T-helper 2 cell treated with Interferon-gamma antibody and Interleukin-4, amounts not matched to agents 100 ng/mL and 5 ng/mL, for 36 hours (primary cell): Measurements from ENCODE around the gene HMGCL. TPM values are rescaled to one million over a fixed set of nuclear protein-coding genes. Genes with fewer than 3 reads are reported as not detected.
"Not testable (repeated sequence)": the region's sequence is repeated elsewhere in the genome, so short reads cannot be mapped to it uniquely, and the experiment has no call there.

Experiments
- intact Hi-C: fragments of 100-400 bp; cut with micrococcal nuclease; formaldehyde crosslinking; loops from one replicate; pipeline ENCODE4 v1.15.1; 2023
- total RNA-seq: library from RNA; stranded (reverse); gene quantifications from 2 replicates; pipeline ENCODE4 v1.2.3, GENCODE V29; 2022

HMGCL gene
- total RNA-seq, 1 donor from 2014 or later = 18.1 TPM

- intact Hi-C loops = not testable (repeated sequence)
Observed at GRCh38 chr1:23834156-23834555, 8.9 kb upstream of the HMGCL start.

- intact Hi-C loops = loop anchor here (5.0 kb wide), 1 partner anchor 40 kb away; the partner anchor contains the start of gene FUCA1
Observed at GRCh38 chr1:23827717-23828116, 2.5 kb upstream of the HMGCL start.

- intact Hi-C loops = loop anchor here (5.0 kb wide), 1 partner anchor 41 kb away; the partner anchor contains the start of gene FUCA1
Observed at GRCh38 chr1:23826590-23826989, 1.4 kb upstream of the HMGCL start.

- intact Hi-C loops = loop anchor here (1.0 to 5.0 kb wide), 5 partner anchors 13 to 154 kb away; partner anchors contain the start of genes FUCA1, GALE, PITHD1 and SRSF10
Observed at GRCh38 chr1:23825762-23826522, 713 bp upstream of the HMGCL start.

- intact Hi-C loops = loop anchor here (1.0 to 5.0 kb wide), 5 partner anchors 14 to 156 kb away; partner anchors contain the start of genes FUCA1, GALE, PITHD1 and SRSF10
Observed at GRCh38 chr1:23824711-23825075, 536 bp downstream of the HMGCL start.

- intact Hi-C loops = loop anchor here (2.0 kb wide), 2 partner anchors 15 to 45 kb away; partner anchors contain the start of gene PITHD1
Observed at GRCh38 chr1:23823767-23824166, 1.5 kb downstream of the HMGCL start.

GRCh38 chr1:23817633-23818032 lies 7.6 kb downstream of the HMGCL start:
- intact Hi-C loops = no loop called here

- intact Hi-C loops = no loop called here
Observed at GRCh38 chr1:23816906-23817305, 8.3 kb downstream of the HMGCL start.

GRCh38 chr1:23816361-23816760 lies 8.9 kb downstream of the HMGCL start:
- intact Hi-C loops = no loop called here

GRCh38 chr1:23814016-23814415 lies 11.2 kb downstream of the HMGCL start:
- intact Hi-C loops = no loop called here

- intact Hi-C loops = loop anchor here (1.0 kb wide), 1 partner anchor 106 kb away; no protein-coding TSS in a partner anchor
Observed at GRCh38 chr1:23810818-23811540, 14.2 kb downstream of the HMGCL start.

- intact Hi-C loops = loop anchor here (1.0 kb wide), 2 partner anchors 59 to 108 kb away; partner anchors contain the start of gene FUCA1
Observed at GRCh38 chr1:23809751-23810171, 15.5 kb downstream of the HMGCL start.

GRCh38 chr1:23807453-23807852 lies 17.8 kb downstream of the HMGCL start:
- intact Hi-C loops = no loop called here

- intact Hi-C loops = no loop called here
Observed at GRCh38 chr1:23806280-23806679, 18.9 kb downstream of the HMGCL start.

GRCh38 chr1:23805025-23805424 lies 20.2 kb downstream of the HMGCL start:
- intact Hi-C loops = no loop called here

GRCh38 chr1:23804183-23804835 lies 20.9 kb downstream of the HMGCL start:
- intact Hi-C loops = loop anchor here (5.0 kb wide), 1 partner anchor 178 kb away; the partner anchor contains the start of gene SRSF10

GRCh38 chr1:23803674-23804073 lies 21.6 kb downstream of the HMGCL start:
- intact Hi-C loops = loop anchor here (5.0 kb wide), 1 partner anchor 179 kb away; the partner anchor contains the start of gene SRSF10

GRCh38 chr1:23802809-23803342 lies 22.4 kb downstream of the HMGCL start:
- intact Hi-C loops = loop anchor here (5.0 kb wide), 1 partner anchor 179 kb away; the partner anchor contains the start of gene SRSF10

GRCh38 chr1:23801876-23802275 lies 23.4 kb downstream of the HMGCL start:
- intact Hi-C loops = loop anchor here (2.0 to 5.0 kb wide), 2 partner anchors 157 to 180 kb away; partner anchors contain the start of genes PNRC2 and SRSF10

GRCh38 chr1:23801338-23801748 lies 23.9 kb downstream of the HMGCL start:
- intact Hi-C loops = loop anchor here (2.0 to 5.0 kb wide), 2 partner anchors 157 to 181 kb away; partner anchors contain the start of genes PNRC2 and SRSF10
